Heart right ventricle (tissue), 16 donors: ENCODE data around the gene SSC5D. TPM values are rescaled to one million over a fixed set of nuclear protein-coding genes. Genes with fewer than 3 reads are reported as not detected.
A peak's percentile ranks its signal among the peaks of the same experiment; 100 is the strongest.

ENCODE experiments used
- ATAC-seq, 8 donors: fragments of 200-7000 bp; cut with Tn5 transposase; one replicate each; pipeline ENCODE4 v1.9.1; 2020; ENCODE audit warnings: mild to moderate bottlenecking in 8 of 8, moderate library complexity in 8 of 8, moderate number of reproducible peaks in 1 of 8
- DNase-seq, 2 donors: peaks; one replicate each; pipeline ENCODE4 v3.0.0-alpha.2; 2020
- H3K27ac ChIP-seq, 10 donors: fragments of 200-600 bp; sonication (generic) in 2 of 10; one replicate each; pipeline versions ENCODE4 v1.5.0 to v1.8.0; 2020 to 2022; ENCODE audit warnings: mild to moderate bottlenecking in 3 of 10
- H3K27me3 ChIP-seq, 7 donors: fragments of 200-600 bp; one replicate each; pipeline ENCODE4 v1.8.0; 2021 to 2022; ENCODE audit warnings: mild to moderate bottlenecking in 2 of 7
- H3K36me3 ChIP-seq, 9 donors: fragments of 200-600 bp; sonication (generic) in 1 of 9; one replicate each; pipeline versions ENCODE4 v1.5.0 to v1.8.0; 2020 to 2022; ENCODE audit warnings: mild to moderate bottlenecking in 2 of 9
- H3K4me1 ChIP-seq, 9 donors: fragments of 200-600 bp; sonication (generic) in 1 of 9; one replicate each; pipeline versions ENCODE4 v1.5.0 to v1.8.0; 2020 to 2022; ENCODE audit warnings: mild to moderate bottlenecking in 4 of 9
- H3K4me3 ChIP-seq, 10 donors: fragments of 200-600 bp; sonication (generic) in 2 of 10; one replicate each; pipeline versions ENCODE4 v1.5.0 to v1.8.0; 2020 to 2022; ENCODE audit warnings: mild to moderate bottlenecking in 7 of 10, moderate library complexity in 2 of 10
- H3K9me3 ChIP-seq, 11 donors: fragments of 200-600 bp in 10 of 11; sonication (generic) in 2 of 11; one replicate each; pipeline versions ENCODE4 v1.5.0 to v1.8.0; 2013 to 2022; ENCODE audit warnings: mild to moderate bottlenecking in 2 of 11, control low read depth in 1 of 11, moderate library complexity in 1 of 11
- WGBS, 2 donors: extraction: QIAGEN DNeasy Blood & Tissue Kit; methylation state at CpG; one replicate each; pipeline ENCODE4 v1.1.7; 2013; ENCODE audit warnings: inconsistent platforms in 1 of 2; 5-methylcytosine and 5-hydroxymethylcytosine counted together
- intact Hi-C, 10 donors: fragments of 100-400 bp; cut with DNase I; formaldehyde crosslinking; loops; one replicate each; pipeline versions ENCODE4 v1.11.1 to v1.14.2; 2022
- polyA plus RNA-seq, 2 donors: library from polyadenylated mRNA; stranded (reverse); fragments of 200-250 nt; gene quantifications; one replicate each; pipeline ENCODE4 v1.2.3, GENCODE V29; 2013
- total RNA-seq, 10 donors: library from RNA; stranded (reverse); fragmentation: NEBNext Ultra II Directional in 3 of 10; extraction: Animal tissue kit (Norgen Biotek cat#: 25700) in 3 of 10; gene quantifications; one replicate each; pipeline versions ENCODE4 v1.2.1 to v1.2.4, GENCODE V29; 2021 to 2023
- TF ChIP-seq, protein P1 (sequence below), 9 donors: fragments of 200-600 bp; sonication (generic) in 2 of 9; IDR thresholded peaks; one replicate each; pipeline versions ENCODE4 v1.5.0 to v1.8.0; 2021 to 2022; ENCODE audit warnings: antibody characterized with exemption in 9 of 9, mild to moderate bottlenecking in 5 of 9, moderate library complexity in 1 of 9
- donor health status: Arrhythmogenic right ventricular cardiomyopathy.
- donor health status: ischemic (EF 13 %, LVEDD 7.1; RV severe dilation, severe dysfunction).
- donor health status: healthy with polysubstance abuse.
- donor health status: DM: no; HTN: yes; CAD: no.
- donor health status: DM: no; HTN: no; CAD: no.
- donor health status: ischemic (EF 25% LVEDD 6.9; RV normal size, moderate dysfunction).
- donor health status: ischemic (EF 25% LVEDD 5.7; RV mildly dilated, moderate dysfunction).
- donor health status: healthy.
- donor health status: DM: yes; HTN: yes; CAD: no.
- donor health status: Ischemic cardiomyopathy.
- donor health status: ischemic (EF 35%, LVEDD 5.7; RV mildly dilated, moderate dysfunction).
- donor health status: nonischemic (EF 11% LVEDD 7.7; RV severe dilation, severe dysfunction).
- donor health status: DM: yes; HTN: yes; CAD: no.
- donor health status: PGD.
- donor health status: ischemic (EF 29% LVEDD 5.4; RV normal size, mild dysfunction).
- donor health status: nonischemic (EF 23%, LVEDD 6.1; RV moderate dilation, normal function).

The SSC5D gene
- total and polyA plus RNA-seq, 12 donors: 0.72 to 6.5 (median 3.6) TPM

DNA sequence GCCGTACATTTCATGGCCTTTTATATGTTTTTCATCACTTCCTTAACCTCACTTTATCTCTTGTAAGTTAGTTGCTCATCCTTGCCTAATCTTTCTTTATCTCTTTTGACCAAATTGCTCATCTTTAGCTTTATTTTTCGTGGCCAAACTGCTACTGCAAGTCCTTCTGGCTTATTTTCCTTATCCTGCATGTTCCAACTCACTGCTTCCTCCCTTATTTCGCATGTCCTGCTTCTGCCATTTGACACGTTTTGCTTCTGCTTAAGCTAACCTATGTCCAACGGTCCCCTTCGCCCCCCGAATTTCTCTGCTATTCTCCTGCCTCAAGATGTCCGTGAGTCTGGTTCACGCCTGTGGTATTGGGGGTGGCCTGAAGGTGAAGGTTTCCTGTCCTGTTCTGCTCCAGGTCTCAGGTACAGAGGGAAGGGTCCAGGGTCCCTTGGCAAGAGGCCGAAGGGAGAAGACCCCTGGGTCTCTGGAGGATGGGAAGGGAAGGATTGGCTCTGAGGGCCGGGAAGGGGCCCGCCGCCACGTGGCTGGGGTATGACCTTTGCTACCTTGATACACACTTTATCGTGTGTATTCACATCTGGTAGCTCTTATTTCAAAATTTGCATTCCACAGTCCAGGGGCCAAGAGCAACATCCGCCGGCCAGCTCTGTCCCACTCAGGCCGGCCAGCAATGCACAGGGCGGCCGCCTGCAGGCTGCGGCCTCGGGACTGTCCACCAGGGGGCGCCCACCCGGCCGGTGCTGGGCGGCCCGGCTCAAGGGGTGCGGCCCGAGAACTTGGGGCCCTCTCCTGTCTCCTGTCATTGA is 20.8 kb upstream of the SSC5D start:
- Histone ChIP-seq H3K4me3 (no peak overlapping the region), H3K27ac (peak overlapping the region in 1 of 10 donors; percentile 15), H3K9me3 (no peaks in the 10 kb centered on the region), H3K4me1 (peaks cover 0 to 13% (median 8%) of the 10 kb centered on the region in 9 donors), H3K36me3 (no peaks in the 10 kb centered on the region), H3K27me3 (no peaks in the 10 kb centered on the region)
- DNase-seq: peak; percentile 57 to 80
- ATAC-seq: peak; percentile 77 to 96 (median 88)
- TF ChIP-seq, protein P1, sequence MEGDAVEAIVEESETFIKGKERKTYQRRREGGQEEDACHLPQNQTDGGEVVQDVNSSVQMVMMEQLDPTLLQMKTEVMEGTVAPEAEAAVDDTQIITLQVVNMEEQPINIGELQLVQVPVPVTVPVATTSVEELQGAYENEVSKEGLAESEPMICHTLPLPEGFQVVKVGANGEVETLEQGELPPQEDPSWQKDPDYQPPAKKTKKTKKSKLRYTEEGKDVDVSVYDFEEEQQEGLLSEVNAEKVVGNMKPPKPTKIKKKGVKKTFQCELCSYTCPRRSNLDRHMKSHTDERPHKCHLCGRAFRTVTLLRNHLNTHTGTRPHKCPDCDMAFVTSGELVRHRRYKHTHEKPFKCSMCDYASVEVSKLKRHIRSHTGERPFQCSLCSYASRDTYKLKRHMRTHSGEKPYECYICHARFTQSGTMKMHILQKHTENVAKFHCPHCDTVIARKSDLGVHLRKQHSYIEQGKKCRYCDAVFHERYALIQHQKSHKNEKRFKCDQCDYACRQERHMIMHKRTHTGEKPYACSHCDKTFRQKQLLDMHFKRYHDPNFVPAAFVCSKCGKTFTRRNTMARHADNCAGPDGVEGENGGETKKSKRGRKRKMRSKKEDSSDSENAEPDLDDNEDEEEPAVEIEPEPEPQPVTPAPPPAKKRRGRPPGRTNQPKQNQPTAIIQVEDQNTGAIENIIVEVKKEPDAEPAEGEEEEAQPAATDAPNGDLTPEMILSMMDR (IDR thresholded peaks at IDR 0.05): peak; percentile 99 to 100 (median 99)
- intact Hi-C loops: loop anchor here (1.0 to 5.0 kb wide), 4 partner anchors 35 to 40 kb away; no protein-coding TSS in a partner anchor
- WGBS, 2 donors: 30 to 33% methylated on average over 29 of the region's 29 CpGs

DNA sequence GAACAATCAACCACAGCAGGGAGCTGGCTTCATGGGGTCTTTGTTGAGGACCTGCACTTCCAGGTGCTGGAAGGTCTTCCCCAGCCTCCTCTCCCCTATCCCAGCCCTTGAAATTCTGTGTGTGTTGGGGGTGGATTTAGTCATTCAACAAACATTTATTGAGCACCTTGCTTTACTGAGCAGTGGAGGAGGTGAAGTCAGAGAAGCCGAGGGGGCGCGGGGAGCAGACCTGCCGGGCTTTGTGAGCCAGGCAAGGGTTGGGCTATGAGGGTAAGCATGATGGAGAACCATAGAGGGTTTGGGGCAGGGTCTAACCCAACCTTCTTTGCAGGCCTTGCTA is 20.2 kb upstream of the SSC5D start:
- Histone ChIP-seq H3K9me3 (no peaks in the 10 kb centered on the region), H3K36me3 (no peaks in the 10 kb centered on the region), H3K4me3 (no peak overlapping the region), H3K4me1 (peaks cover 0 to 10% (median 8%) of the 10 kb centered on the region in 9 donors), H3K27ac (no peak overlapping the region), H3K27me3 (no peaks in the 10 kb centered on the region)
- WGBS, 2 donors: 23 to 32% methylated on average over 4 of the region's 4 CpGs
- TF ChIP-seq, protein P1 (IDR thresholded peaks at IDR 0.05): peak in 2 of 9 donors; percentile 6 to 30
- intact Hi-C loops: loop anchor here in 5 of 10 donors (1.0 to 5.0 kb wide), 3 partner anchors 34 to 39 kb away; no protein-coding TSS in a partner anchor
- ATAC-seq: peak in 1 of 8 donors; percentile 7
- peak in 1 of 2 donors; percentile 6 for DNase-seq

DNA sequence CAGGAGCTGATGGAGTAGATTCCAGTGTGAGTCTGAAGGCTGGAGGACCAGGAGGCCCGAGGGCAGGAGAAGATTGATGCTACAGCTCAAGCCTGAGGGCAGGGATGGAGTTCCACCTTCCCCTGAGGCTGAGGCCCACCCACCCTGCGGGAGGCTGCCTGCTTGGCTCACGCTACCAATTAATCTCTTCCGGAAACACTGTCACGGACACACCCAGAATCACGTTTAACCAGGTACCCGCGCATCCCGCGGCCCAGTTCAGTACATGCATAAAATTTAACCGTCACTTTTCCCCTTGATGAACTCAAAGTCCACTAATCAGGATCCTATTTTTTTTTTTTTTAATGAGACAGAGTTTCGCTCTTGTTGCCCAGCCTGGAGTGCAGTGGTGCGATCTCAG is 17.0 kb upstream of the SSC5D start:
- ATAC-seq (no peak), DNase-seq (no peak)
- intact Hi-C loops: no loop called here
- no peak overlapping the region for H3K4me3 ChIP-seq
- TF ChIP-seq, protein P1 (IDR thresholded peaks at IDR 0.05): no peak
- peaks cover 4 to 20% (median 13%) of the 10 kb centered on the region in 9 donors for H3K4me1 ChIP-seq
- H3K36me3 ChIP-seq: no peaks in the 10 kb centered on the region
- no peaks in the 10 kb centered on the region for H3K9me3 ChIP-seq
- no peaks in the 10 kb centered on the region for H3K27me3 ChIP-seq
- WGBS, 2 donors: 80 to 85% methylated on average over 13 of the region's 13 CpGs
- H3K27ac ChIP-seq: no peak overlapping the region

DNA sequence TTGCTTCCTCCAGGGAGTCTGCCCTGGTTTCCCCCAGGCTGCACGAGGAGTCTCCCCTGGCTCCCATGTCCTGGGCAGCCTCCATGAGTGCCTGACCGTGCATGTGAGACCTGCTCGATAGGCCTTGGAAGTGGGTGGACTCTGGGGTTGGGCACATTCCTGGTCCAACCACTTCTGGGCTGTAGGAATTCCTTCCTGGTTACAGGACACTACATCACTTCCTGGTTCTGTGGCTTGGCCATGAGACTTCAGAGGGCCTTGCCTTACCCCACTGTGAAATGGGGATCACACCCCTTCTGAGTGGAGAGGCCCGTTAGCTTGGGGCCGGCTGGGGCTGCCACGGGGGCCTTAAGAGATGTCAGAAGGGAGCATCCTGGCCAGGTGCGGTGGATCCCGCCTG is 15.8 kb upstream of the SSC5D start:
- Histone ChIP-seq H3K9me3 (no peaks in the 10 kb centered on the region), H3K27ac (no peak overlapping the region), H3K27me3 (no peaks in the 10 kb centered on the region), H3K4me1 (peaks cover 6 to 19% (median 16%) of the 10 kb centered on the region in 9 donors), H3K36me3 (no peaks in the 10 kb centered on the region), H3K4me3 (no peak overlapping the region)
- WGBS, 2 donors: 81 to 83% methylated on average over 8 of the region's 8 CpGs
- DNase-seq (no peak), ATAC-seq (no peak)
- TF ChIP-seq, protein P1 (IDR thresholded peaks at IDR 0.05): no peak
- intact Hi-C loops: no loop called here
